NCI-H446 treated with DMSO at 0.1 percent for 48 hours (cell line): ENCODE measurements around the gene FAM149A.

ENCODE experiments used
- DNase-seq: peaks from one replicate; lab custom pipeline; 2025; lab: John Stamatoyannopoulos, UW

The FAM149A gene

GRCh38 chr4:186158966-186159365, 54.5 kb downstream of the FAM149A start:
- DNase-seq: no peak

GRCh38 chr4:186159613-186160012, 55.1 kb downstream of the FAM149A start:
- DNase-seq: no peak

- no peak for DNase-seq
Measured at GRCh38 chr4:186161138-186161537, 56.6 kb downstream of the FAM149A start.

GRCh38 chr4:186166852-186167512, 62.5 kb downstream of the FAM149A start:
- no peak for DNase-seq

GRCh38 chr4:186167605-186168004, 63.1 kb downstream of the FAM149A start:
- DNase-seq: no peak

- DNase-seq: no peak
Measured at GRCh38 chr4:186168750-186169149, 64.2 kb downstream of the FAM149A start.

GRCh38 chr4:186169333-186169944, 64.9 kb downstream of the FAM149A start:
- no peak for DNase-seq

- DNase-seq: no peak
Measured at GRCh38 chr4:186169945-186170802, 65.7 kb downstream of the FAM149A start.

GRCh38 chr4:186170966-186171365, 66.5 kb downstream of the FAM149A start:
- DNase-seq: no peak

- DNase-seq: no peak
Measured at GRCh38 chr4:186172546-186172945, 68.0 kb downstream of the FAM149A start.

- no peak for DNase-seq
Measured at GRCh38 chr4:186188107-186188506, 83.6 kb downstream of the FAM149A start.

GRCh38 chr4:186189656-186190055, 85.2 kb downstream of the FAM149A start:
- DNase-seq: no peak

- DNase-seq: no peak
Measured at GRCh38 chr4:186190581-186191199, 86.2 kb downstream of the FAM149A start.

- DNase-seq: no peak
Measured at GRCh38 chr4:186191200-186192065, 86.9 kb downstream of the FAM149A start, which contains the start of gene CYP4V2. CYP4V2 (plus strand) TSS chr4:186191567; CDS start chr4:186191824, 257 bp downstream.

GRCh38 chr4:186192066-186192612, 87.6 kb downstream of the FAM149A start:
- no peak for DNase-seq

- no peak for DNase-seq
Measured at GRCh38 chr4:186193851-186194250, 89.3 kb downstream of the FAM149A start.

GRCh38 chr4:186196063-186196462, 91.6 kb downstream of the FAM149A start:
- no peak for DNase-seq

- DNase-seq: no peak
Measured at GRCh38 chr4:186200516-186200915, 96.0 kb downstream of the FAM149A start.

- DNase-seq: no peak
Measured at GRCh38 chr4:186201010-186201409, 96.5 kb downstream of the FAM149A start.

- DNase-seq: no peak
Measured at GRCh38 chr4:186201535-186202230, 97.2 kb downstream of the FAM149A start.
